Measurements from ENCODE around the gene MED23. TPM values are rescaled to one million over a fixed set of nuclear protein-coding genes. Genes with fewer than 3 reads are reported as not detected.

The MED23 gene
- total RNA-seq, 4 donors from 2014 or later = 28.8 to 50.3 (median 36.7) TPM

DNA sequence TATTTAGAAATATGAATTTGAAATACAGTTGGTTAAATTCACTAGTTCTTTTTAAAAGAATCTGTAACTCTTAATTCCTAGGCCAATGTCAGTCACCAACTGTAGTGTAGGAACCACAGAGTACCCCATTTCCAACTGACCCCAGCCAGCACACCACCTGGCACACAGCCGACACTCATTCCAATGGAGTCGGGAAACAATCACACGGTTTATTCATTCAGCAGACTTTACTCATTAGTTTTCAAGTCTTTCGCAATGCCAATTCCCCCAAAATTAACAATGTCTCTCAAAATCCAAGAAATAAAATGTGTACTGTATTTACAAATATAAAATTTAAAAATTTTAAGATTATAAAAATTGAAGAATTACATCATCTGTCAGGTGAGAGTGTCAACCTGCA is 41.5 kb downstream of the MED23 start:
- Histone ChIP-seq H3K4me1 (no peaks in the 10 kb centered on the region), H3K27ac (no peak overlapping the region), H3K27me3 (no peaks in the 10 kb centered on the region), H3K36me3 (peaks cover 0 to 96% (median 0%) of the 10 kb centered on the region in 3 donors), H3K4me3 (no peak overlapping the region), H3K9me3 (no peaks in the 10 kb centered on the region)
- DNase-seq = no peak
- TF ChIP-seq, protein P1, sequence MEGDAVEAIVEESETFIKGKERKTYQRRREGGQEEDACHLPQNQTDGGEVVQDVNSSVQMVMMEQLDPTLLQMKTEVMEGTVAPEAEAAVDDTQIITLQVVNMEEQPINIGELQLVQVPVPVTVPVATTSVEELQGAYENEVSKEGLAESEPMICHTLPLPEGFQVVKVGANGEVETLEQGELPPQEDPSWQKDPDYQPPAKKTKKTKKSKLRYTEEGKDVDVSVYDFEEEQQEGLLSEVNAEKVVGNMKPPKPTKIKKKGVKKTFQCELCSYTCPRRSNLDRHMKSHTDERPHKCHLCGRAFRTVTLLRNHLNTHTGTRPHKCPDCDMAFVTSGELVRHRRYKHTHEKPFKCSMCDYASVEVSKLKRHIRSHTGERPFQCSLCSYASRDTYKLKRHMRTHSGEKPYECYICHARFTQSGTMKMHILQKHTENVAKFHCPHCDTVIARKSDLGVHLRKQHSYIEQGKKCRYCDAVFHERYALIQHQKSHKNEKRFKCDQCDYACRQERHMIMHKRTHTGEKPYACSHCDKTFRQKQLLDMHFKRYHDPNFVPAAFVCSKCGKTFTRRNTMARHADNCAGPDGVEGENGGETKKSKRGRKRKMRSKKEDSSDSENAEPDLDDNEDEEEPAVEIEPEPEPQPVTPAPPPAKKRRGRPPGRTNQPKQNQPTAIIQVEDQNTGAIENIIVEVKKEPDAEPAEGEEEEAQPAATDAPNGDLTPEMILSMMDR (IDR thresholded peaks at IDR 0.05) = no peak
- no peak for TF ChIP-seq POLR2A (IDR thresholded peaks at IDR 0.05)

DNA sequence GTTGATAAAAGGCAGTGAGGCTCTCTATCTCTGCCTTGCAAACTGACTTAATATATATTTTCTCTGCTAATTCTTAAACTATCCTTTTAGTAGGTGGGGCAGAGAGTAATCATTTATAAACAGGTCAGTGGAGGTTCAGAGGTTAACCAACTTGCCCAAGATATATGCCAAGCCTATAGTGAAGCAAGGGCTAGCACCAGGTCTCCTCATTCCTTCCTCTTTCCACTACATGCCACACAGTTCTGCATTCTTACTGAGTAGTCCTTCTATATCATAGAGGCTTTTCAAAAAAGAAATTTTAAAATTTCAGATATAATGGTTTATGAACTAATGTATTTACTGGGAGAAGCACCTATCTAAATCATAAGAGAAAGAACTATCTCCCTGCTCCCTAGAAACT is 46.5 kb downstream of the MED23 start:
- no peak for DNase-seq
- H3K9me3 ChIP-seq = no peaks in the 10 kb centered on the region

DNA sequence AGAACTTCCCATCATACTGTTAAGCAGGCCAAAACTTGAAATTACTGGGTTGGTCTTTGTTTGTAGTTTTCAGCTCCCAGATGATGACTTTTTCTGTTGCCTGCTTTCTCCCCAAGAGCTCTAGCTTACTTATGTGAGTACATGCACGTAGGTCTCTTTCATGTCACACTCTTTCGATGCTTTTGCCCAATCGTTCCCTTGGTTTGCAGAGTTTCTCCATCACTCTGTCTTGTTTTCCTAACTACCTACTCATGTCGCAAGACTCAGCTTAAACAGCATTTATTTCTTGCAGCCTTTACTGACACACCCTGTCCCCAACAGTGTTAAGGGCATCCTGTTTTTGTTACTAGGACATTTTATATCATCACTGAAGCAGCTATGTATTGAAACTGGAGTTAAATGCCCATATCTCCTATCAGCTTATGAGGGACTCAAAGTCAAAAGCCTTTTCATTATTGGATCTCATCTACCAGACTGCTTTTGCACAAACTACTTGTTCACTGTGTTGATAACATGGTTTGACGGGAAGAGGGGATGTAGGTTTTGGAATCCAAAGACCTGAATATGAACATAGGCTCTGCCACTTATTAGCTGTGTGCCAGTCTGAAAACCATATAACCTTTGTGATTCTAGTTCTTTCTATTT is 52.1 kb downstream of the MED23 start:
- TF ChIP-seq POLR2A (IDR thresholded peaks at IDR 0.05) = no peak
- TF ChIP-seq, protein P1 (IDR thresholded peaks at IDR 0.05) = no peak
- DNase-seq = no peak
- H3K36me3 ChIP-seq = peaks cover 0 to 33% (median 0%) of the 10 kb centered on the region in 3 donors
- H3K27me3 ChIP-seq = no peaks in the 10 kb centered on the region
- H3K4me3 ChIP-seq = no peak overlapping the region
- H3K27ac ChIP-seq = no peak overlapping the region
- no peaks in the 10 kb centered on the region for H3K4me1 ChIP-seq
- no peaks in the 10 kb centered on the region for H3K9me3 ChIP-seq

More for the DNA sequence above, 46.5 kb downstream of the MED23 start:
- H3K27me3 ChIP-seq = no peaks in the 10 kb centered on the region
- no peak overlapping the region for H3K4me3 ChIP-seq
- no peak overlapping the region for H3K27ac ChIP-seq
- H3K4me1 ChIP-seq = no peaks in the 10 kb centered on the region
- peaks cover 0 to 84% (median 0%) of the 10 kb centered on the region in 3 donors for H3K36me3 ChIP-seq
- TF ChIP-seq, protein P1 (IDR thresholded peaks at IDR 0.05) = no peak
- TF ChIP-seq POLR2A (IDR thresholded peaks at IDR 0.05) = no peak

DNA sequence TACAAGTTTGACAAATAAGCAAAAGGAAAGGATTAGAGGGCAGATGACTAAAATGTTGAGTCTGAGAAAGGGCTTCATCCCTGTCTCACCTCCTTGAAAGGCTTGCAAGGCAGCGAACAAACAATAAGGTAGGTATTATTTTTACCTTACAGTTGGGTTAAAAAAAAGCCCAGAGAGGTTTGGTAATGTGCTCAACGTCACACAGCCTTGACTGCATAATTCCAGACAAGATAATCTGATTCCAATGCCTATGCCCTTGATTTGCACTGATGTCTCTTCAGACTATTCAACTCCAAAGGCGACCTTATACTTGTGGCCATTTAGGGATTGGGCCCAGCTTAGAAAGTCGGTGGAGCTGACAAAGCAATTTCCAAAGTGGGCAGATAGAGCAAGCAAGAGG is 53.4 kb downstream of the MED23 start:
- no peak for DNase-seq
- Histone ChIP-seq H3K27ac (no peak overlapping the region), H3K36me3 (peaks cover 0 to 24% (median 0%) of the 10 kb centered on the region in 3 donors), H3K4me1 (no peaks in the 10 kb centered on the region), H3K9me3 (no peaks in the 10 kb centered on the region), H3K27me3 (no peaks in the 10 kb centered on the region), H3K4me3 (peak overlapping the region in 1 of 4 donors; percentile 4)
- TF ChIP-seq, protein P1 (IDR thresholded peaks at IDR 0.05) = no peak
- no peak for TF ChIP-seq POLR2A (IDR thresholded peaks at IDR 0.05)

GRCh38 chr6:131574133-131574532 is 53.9 kb downstream of the MED23 start:
- Histone ChIP-seq H3K4me1 (no peaks in the 10 kb centered on the region), H3K4me3 (peak overlapping the region in 1 of 4 donors; percentile 2), H3K9me3 (no peaks in the 10 kb centered on the region), H3K36me3 (peaks cover 0 to 21% (median 0%) of the 10 kb centered on the region in 3 donors), H3K27me3 (no peaks in the 10 kb centered on the region), H3K27ac (no peak overlapping the region)
- TF ChIP-seq, protein P1 (IDR thresholded peaks at IDR 0.05) = no peak
- TF ChIP-seq POLR2A (IDR thresholded peaks at IDR 0.05) = no peak
- no peak for DNase-seq

Data from Peyer's patch (tissue), 4 donors.